HTR-8/SVneo (cell line): ENCODE measurements around the gene SH2D3C.

Experiments used
- DNase-seq: peaks from one replicate; pipeline ENCODE4 v3.0.0; 2011; ENCODE audit warnings: low spot score, mixed read lengths; ENCODE audit not compliant: insufficient read length
- FAIRE-seq: peaks from 2 replicates; lab custom pipeline; 2011; peaks lifted over from hg19 to GRCh38; lab: Jason Lieb, UNC

The SH2D3C gene

DNA sequence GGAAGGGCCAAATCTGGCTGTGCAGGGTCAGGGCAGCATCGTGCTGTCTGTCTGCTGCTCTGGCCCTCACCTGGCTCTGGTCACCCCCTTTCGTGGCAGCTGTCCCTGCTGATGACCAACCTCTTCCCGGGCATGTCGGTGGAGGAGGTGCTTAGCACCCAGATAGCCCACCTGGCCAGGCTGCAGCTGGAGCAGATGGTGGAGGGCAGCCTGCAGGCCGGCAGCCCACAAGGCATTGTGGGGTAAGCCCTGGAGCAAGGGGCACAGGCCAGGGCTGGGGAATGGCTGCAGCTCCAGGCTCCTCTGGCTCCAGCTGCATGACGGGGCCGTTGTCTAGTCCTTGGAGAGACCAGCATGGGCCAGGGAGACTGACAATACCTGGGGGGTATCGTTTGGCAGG lies 51.6 kb downstream of the SH2D3C start:
- no peak for FAIRE-seq

DNA sequence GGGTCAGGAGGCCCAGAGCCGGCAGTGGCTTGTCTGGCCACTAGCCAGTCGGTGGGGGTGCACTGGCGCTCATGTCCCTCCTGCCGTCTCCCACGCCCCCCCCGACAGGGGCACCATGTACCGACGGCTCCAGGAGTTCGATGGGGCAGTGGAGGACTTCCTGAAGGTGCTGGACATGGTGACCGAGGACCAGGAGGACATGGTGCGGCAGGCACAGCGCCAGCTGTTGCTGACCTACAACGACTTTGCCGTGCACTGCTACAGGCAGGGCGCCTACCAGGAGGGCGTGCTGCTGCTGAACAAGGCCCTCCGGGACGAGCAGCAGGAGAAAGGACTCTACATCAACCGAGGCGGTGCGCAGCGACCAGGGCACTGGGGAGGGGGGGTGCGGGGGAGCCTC lies 54.5 kb downstream of the SH2D3C start:
- FAIRE-seq, result no peak

More for the DNA sequence above, 51.6 kb downstream of the SH2D3C start:
- DNase-seq, result no peak

DNA sequence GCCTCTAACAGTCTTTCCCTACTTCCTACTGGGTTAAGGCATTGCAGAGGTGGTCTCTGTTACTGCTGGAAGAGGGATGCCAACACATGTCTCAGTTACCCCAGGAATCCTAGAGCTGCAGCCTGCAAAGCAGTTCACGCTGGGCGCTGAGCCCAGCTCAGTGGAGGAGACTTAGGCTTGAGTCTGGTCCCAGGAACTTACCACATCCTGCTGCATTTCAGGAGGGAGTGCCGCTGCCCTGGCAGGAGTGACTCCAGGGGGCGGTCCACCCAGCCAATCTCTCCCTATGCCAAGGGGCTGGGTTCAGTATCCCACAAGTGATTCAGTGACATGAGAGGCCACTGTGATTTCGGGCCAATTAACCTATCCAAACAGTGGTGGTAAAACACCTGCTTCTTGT lies 55.0 kb downstream of the SH2D3C start:
- peak; percentile 39 for DNase-seq
- FAIRE-seq, result no peak

More for the DNA sequence above, 54.5 kb downstream of the SH2D3C start:
- no peak for DNase-seq

DNA sequence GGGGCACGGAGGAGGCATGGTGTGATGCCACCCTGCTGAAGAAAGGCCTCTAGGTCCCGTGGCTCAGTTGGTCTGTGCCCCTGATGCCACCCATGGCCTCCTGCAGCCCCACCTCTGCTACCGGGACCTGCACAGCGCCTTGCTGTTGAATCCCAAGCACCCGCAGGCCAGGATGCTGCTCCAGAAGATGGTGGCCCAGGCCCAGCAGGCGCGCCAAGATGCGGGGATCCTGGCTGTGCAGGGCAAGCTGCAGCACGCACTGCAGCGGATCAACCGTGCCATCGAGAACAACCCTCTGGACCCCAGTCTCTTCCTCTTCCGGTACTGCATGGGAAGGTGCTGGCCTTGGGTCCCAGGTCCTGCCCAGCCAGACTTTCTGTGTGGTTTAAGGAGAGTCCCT lies 55.5 kb downstream of the SH2D3C start:
- FAIRE-seq (no peak), DNase-seq (no peak)

DNA sequence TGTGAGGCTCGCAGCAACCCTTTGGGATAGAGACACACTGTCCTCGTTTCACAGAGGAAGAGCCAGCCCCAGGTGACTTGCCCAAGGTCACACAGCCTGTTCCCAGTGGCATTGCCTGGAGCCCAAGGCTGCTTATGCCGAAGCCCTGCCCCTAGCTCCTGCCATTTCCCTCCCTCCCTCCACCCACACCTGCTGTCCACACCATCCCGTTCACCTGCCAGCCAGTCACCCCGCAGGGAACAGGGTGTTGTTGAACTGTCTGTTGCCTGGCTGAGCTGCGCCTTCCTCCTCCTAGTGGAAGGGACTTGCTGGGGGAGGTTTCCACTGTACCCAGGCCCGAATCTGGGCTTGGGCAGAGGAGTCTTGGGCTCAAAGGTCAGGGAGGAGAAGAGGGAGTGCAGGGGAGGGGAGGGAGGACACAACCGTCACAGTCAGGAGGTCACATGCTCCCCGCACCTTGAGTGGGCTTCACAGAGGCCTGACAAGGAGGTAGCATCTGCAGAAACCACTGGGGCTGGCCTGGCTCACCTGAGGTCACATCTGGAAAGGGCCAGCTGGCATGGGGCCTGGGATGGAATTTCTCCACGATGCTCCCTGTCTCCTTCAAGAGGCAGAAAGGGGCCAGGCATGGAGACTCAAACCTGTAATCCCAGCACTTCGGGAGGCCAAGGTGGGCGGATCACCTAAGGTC lies 56.3 kb downstream of the SH2D3C start:
- DNase-seq, result no peak
- FAIRE-seq, result no peak

DNA sequence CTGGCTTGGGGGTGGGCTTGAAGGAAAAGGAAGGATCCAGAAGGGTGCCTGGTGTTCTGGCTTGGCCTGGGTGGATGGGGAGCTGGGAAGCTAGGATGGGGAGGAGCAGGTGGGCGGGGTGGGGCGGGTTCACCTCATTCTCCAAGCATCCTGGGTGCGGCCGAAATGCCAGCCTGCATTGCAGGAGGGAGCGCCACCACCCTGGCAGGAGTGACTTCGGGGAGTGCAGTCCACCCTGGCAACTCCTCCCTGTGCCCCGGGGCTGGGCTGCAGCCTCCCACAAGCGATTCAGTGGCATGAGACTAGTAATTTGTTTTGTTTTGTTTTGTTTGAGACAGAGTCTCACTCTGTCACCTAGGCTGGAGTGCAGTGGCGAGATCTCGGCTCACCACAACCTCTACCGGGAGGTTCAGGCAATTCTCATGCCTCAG lies 57.1 kb downstream of the SH2D3C start:
- FAIRE-seq (no peak), DNase-seq (no peak)

DNA sequence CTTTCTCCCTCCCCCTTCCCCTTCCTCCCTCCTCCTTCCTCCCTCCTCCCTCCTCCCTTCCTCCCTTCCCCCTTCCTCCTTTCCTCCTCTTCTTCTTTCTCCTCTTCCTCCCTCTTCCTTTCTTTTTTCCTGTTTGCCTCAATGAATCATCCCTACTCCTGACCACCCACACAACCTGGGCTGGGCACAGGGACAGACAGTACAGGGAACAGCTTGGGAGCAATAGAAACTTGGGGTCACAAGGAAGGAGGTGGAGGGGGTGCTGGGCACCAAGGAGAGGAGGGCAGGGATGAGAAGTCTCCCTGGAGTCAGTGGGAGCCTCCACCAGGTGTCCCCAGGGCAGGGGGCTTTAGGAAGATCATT lies 57.6 kb downstream of the SH2D3C start:
- FAIRE-seq (no peak), DNase-seq (no peak)

DNA sequence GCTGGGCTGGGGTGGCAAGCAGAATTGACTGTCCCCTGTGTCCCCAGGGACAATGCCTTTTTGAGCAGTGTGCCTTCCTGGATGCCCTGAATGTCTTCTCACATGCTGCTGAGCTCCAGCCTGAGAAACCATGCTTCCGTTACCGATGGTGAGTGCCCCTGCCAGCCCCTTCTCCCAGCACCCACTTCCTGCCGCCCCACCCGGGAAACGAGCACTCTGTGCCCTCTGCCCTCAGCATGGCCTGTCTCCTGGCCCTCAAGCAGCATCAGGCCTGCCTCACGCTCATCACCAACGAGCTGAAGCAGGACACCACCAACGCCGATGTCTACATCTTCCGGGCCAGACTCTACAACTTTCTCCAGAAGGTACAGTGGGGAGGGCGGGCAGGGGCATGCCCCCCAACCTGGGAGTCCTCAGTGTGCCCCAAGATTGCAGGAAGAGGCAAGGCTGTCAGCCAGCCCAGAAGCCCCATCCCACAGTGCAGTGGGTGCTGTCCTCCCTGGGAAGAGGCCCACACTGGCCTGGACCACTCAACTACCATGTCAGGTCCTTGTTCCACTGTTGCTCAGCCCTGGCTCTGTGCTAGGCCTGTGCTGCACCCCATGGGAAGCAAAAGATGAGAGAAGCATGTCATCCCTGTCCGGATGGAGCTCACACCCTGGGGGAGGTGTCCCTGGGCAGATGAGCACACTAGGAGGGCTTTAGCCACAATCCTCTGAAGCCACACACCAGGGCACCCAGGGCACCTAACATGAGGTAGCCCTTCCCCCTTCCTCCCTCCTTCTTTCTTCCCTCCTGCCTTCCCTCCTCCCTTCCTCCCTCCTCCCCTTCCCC lies 58.2 kb downstream of the SH2D3C start:
- DNase-seq, result no peak
- no peak for FAIRE-seq

DNA sequence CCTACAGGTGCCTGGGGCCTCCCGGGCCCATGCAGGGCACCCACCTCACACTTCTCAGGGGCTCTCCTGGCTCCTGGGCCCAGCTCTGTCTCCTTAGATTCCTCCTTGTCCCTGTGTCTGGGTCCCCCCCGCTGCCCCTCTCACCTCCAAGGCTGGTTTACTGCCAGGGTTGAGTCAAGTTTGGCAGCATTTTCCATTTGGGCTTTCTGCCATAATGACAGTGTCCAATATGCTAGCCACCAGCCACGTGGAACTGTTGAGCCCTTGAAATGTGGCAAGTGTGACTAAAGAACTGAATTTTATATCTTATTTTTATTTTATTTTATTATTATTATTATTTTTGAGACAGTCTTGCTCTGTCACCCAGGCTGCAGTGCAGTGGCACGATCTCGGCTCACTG lies 60.7 kb downstream of the SH2D3C start:
- no peak for DNase-seq

DNA sequence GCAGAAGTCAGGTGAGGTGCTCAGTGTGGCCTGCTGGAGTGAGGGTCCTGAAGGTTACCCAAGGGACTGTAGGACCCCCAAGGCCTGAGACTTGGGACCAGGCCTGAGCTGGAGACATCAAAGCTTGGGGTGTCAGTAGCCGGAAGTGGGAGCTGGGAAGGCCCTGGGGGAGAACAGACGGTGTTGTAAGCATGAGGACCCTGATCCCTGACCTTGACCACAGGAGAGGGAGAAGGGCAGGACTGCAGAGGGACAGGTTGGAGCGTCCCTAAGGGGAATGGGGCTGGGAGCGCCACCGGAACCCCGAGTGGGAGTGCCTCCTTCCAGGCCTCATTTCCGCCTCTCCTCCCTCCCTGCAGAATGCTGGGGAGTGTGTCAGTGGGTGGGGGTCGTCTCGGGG lies 62.1 kb downstream of the SH2D3C start:
- DNase-seq, result no peak
- FAIRE-seq, result no peak

More for the DNA sequence above, 60.7 kb downstream of the SH2D3C start:
- no peak for FAIRE-seq

DNA sequence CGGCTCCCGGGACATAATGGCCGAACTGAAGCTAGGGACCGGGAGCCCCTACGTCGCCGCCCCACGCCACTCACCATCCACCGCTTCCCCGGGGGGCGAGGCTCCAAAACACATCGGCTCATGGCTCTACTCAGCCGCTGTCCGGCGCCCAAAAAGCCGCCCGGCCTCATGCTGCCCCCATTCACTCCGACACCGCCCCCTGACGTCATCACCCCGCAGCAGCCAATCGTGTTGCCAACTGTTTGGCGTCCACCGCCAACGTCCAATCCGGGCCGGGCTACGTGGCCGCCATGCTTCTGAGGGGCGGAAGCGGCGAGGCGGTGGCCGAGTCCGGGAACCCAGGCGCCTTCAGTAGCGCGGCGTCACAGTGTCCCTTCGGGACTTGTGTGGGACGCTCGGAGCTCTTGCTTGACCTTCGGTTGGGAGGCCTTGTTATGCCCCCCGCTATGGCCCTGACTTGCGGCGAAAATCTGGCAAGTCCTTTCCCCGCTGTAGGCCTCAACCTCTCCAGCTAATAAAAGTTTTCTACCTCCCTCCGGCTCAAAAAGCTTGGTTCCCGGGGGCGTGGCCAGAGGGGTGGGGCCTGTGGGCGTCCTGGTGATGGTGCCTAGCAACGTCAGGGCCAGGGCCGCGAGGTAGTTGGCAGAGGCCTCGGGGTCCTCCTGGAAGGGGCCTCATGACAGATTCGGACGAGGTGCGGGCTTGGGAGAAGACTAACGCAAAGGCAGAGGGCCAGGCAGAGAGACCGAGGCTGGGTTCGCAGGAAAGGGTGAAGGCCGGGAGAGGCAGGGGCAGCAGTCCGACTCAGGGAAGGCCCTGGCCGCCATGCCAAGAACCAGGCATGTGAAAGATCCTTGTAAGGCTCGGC lies 62.8 kb downstream of the SH2D3C start, which contains the start of the genes PTRH1 and TTC16:
Gene PTRH1 (minus strand): TSS at position 194 of the 868 bp plus-strand sequence. CDS start 24 bp downstream, at position 170.
Gene TTC16 (plus strand): TSS at position 610 of the 868 bp plus-strand sequence. CDS start 67 bp downstream, at position 677.
- peak; percentile 97 for FAIRE-seq
- DNase-seq, result peak; percentile 94

DNA sequence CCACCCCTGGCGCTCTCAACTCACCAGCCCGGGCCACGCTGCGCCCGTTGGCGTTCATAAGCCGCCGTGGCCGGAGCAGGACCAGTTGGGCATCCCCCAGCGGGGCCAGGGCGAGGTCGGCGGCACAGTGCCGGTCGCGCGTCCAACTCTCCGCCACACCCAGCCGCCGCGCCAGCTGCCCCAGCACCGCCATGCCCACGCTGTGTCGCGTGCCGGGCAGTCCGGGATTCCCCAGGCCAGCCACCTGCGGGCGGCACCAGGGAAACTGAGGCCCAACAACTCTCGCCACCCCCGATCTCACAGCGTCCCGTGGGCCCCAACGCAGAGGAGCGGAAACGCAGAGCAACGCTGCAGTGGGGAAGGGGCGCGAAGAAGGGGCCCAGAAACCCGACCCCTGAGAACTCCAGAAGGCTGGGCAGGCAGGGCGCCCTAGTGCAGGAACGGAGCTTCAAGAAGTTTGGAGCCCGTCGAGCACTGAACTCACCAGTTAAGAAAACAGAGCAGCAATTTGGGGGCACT lies 63.5 kb downstream of the SH2D3C start:
- FAIRE-seq (no peak), DNase-seq (no peak)

DNA sequence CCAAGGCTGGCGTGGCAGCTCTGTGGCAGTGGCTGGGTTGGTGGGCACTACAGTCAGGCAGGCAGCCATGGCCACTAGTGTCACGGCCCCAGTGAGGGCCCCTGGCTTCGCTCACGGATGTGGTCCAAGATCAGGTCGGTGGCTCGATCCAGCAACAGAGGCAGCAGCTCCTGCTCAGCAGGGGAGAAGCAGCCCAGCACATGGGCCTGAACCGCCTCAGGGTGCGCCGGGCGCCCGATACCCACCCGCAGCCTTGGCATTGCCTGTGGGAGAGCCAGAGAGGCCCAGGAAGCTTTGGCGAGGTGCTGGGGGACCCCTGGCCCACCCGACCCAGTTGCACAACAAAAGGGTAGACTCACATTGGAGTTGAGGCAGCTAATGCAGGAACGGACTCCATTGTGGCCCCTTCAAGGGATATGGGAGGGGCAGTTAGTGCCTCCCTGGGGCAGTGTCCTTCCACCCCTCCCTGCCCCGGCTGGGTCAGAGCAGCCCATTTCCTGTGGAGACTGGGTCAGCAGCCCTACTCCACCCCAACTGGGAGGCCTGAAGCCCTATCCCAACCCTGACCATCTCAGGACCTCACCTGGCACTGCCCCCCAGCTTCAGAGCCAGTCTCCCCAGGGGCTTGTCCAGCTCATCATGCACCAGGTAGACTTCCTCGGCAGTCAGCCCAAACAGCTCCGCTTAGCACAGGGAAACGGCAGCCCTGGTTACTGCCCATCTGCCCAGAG lies 64.3 kb downstream of the SH2D3C start:
- no peak for DNase-seq
- FAIRE-seq, result no peak

DNA sequence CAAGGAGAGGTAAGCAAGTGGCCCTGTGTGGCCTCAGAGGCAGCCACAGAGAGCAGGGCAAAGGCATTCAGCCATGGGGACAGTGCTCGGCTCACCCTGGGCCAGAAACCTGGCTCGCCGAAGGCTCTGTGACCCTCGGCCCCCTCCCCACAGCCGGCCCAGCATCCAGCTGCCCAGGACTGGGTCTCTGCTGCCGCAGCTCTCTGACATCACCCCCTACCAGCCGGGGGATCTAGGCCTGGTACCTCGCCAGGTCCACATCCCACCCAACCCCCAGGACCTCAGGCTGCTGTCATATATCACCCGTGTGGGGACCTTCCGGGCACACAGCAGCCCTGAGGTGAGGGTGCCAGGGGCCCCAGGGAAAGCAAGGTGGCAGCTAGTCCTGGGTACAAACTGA lies 65.6 kb downstream of the SH2D3C start:
- FAIRE-seq, result no peak
- DNase-seq, result no peak

DNA sequence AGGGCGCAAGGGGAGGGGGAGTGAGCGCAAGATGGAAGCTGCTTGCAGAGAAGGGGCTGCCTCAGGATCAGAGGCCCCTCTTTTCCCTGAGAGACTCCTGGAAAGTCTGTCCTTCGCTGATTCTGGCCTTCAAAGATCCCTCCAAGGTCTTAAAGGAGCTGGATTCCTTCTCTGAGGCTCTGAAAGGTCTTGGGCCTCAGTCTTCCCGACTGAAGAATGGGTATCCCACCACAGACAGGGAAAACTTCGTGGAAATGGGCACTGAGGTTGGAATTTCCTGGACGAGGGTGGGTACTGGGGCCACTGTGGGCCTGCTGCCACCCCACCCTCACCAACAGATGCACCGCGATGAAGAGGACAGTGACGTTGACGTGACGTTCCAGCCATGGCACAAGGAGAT lies 66.1 kb downstream of the SH2D3C start:
- DNase-seq, result no peak
- FAIRE-seq, result no peak

DNA sequence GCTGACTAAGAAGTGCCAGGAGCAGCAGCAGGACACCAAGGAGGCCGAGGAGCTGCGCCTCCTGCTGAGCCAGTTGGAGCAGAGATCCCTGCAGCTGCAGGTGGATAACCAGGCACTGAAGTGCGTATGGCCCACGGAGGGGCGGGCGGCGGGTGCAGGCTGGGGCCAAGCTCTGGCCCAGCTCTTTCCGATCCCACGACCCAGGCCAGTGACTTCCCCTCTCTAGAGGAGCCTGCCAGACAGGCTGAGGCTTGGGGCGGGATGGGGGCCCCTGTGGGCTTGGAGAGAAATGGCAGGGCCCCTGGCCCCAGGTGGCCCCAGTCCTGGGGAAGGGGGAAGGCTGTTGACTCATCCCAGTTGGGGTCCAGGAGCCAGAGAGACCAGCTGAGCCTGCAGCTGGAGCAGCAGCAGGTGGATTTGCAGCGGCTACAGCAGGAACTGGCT lies 66.6 kb downstream of the SH2D3C start:
- no peak for DNase-seq
- no peak for FAIRE-seq

DNA sequence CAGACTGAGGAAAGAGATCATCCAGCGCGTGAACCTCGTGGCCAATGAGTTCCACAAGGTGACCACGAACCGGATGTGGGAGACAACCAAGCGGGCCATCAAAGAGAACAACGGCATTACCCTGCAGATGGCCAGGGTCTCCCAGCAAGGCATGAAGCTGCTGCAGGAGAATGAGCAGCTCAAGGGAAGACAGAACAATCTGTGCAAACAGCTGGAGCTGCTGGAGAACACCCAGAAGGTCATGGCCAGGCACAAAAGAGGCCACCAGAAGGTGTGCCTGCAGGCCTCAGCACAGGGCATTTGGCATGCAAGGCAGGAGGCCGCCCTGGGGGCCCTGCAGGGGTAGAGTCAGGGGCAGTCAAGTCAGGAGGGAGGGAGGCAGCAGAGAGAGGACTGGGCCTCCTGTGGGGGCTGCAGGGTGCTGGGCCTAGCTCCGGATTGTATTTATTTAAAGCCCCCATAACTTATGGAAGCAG lies 67.2 kb downstream of the SH2D3C start:
- FAIRE-seq, result no peak
- no peak for DNase-seq

DNA sequence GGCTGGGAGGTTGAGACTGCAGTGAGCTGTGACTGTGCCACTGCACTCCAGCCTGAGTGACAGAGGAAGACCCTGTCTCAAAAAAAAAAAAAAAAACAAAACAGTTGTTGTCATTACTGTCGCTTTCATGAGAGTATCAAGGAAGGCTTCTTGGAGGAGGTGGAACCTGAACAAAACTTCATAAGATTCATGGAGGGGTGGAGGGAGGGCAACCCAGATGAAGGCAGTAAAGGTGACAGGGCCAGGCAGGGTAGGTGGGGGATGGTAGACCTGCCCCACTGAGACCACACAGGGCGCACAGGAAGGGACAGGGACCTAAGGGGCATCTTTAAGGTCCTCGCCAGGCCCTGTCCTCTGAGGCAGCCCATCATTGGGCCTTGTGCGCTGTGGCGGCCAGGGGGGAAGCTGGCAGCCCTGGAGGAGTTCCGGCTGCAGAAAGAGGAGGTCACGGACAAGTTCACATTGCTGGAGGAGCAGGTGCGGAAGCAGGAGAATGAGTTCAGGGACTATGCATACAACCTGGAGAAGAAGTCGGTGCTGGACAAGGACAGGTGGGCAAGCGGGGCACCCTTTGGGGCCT lies 68.2 kb downstream of the SH2D3C start:
- FAIRE-seq (no peak), DNase-seq (no peak)
